Astrocyte (in vitro differentiated cells and primary cell): ENCODE data around the gene MYH9. TPM values are rescaled to one million over a fixed set of nuclear protein-coding genes. Genes with fewer than 3 reads are reported as not detected.
"Not testable (repeated sequence)": the region's sequence is repeated elsewhere in the genome, so short reads cannot be mapped to it uniquely, and the experiment has no call there.

Source experiments
- DNase-seq: peaks from one replicate; pipeline ENCODE4 v3.0.0-alpha.2; 2010; ENCODE audit warnings: low read depth
- FAIRE-seq: peaks from 2 replicates; lab custom pipeline; 2011; peaks lifted over from hg19 to GRCh38; lab: Jason Lieb, UNC
- H2AFZ ChIP-seq: 2 replicates; pipeline ENCODE4 v1.6.0; 2012; ENCODE audit warnings: low read depth, low read length, inconsistent platforms
- H3K27ac ChIP-seq: 2 replicates; pipeline ENCODE4 v1.5.1; 2011; ENCODE audit warnings: low read depth, low read length, inconsistent platforms
- H3K27me3 ChIP-seq: 2 replicates; pipeline ENCODE4 v1.6.0; 2011; ENCODE audit warnings: low read length, inconsistent platforms; ENCODE audit not compliant: insufficient read depth
- H3K36me3 ChIP-seq: 2 replicates; pipeline ENCODE4 v1.5.1; 2011; ENCODE audit warnings: low read length, inconsistent platforms; ENCODE audit not compliant: insufficient read depth
- H3K4me1 ChIP-seq: 2 replicates; pipeline ENCODE4 v1.5.1; 2011; ENCODE audit warnings: low read length, inconsistent platforms; ENCODE audit not compliant: insufficient read depth
- H3K4me2 ChIP-seq: 2 replicates; pipeline ENCODE4 v1.6.0; 2012; ENCODE audit warnings: low read length, inconsistent platforms
- H3K4me3 ChIP-seq: 2 replicates; pipeline ENCODE4 v1.5.1; 2011; ENCODE audit warnings: low read depth, mild to moderate bottlenecking, low read length, inconsistent platforms; ENCODE audit not compliant: insufficient read depth
- H3K79me2 ChIP-seq: 2 replicates; pipeline ENCODE4 v1.6.0; 2012; ENCODE audit warnings: mild to moderate bottlenecking, low read length, inconsistent platforms; ENCODE audit not compliant: insufficient read depth
- H3K9ac ChIP-seq: 2 replicates; pipeline ENCODE4 v1.6.0; 2012; ENCODE audit warnings: mild to moderate bottlenecking, low read length, inconsistent platforms
- H3K9me3 ChIP-seq: 2 replicates; pipeline ENCODE4 v1.5.1; 2012; ENCODE audit warnings: low read depth, mild to moderate bottlenecking, low read length, inconsistent platforms; ENCODE audit not compliant: insufficient read depth
- H4K20me1 ChIP-seq: 2 replicates; pipeline ENCODE4 v1.6.0; 2012; ENCODE audit warnings: low read length, inconsistent platforms; ENCODE audit not compliant: insufficient read depth
- H3K27ac Mint-ChIP-seq: one replicate; pipeline ENCODE4 v1.8.0; 2021; ENCODE audit warnings: mild to moderate bottlenecking, mixed read lengths; ENCODE audit not compliant: unreplicated experiment
- H3K27me3 Mint-ChIP-seq: one replicate; pipeline ENCODE4 v1.8.0; 2021; ENCODE audit warnings: low read depth, mixed read lengths; ENCODE audit not compliant: unreplicated experiment
- H3K36me3 Mint-ChIP-seq: one replicate; pipeline ENCODE4 v1.8.0; 2021; ENCODE audit warnings: low read depth, mixed read lengths; ENCODE audit not compliant: unreplicated experiment
- H3K4me1 Mint-ChIP-seq: one replicate; pipeline ENCODE4 v1.8.0; 2021; ENCODE audit warnings: low read depth, mixed read lengths; ENCODE audit not compliant: unreplicated experiment
- H3K4me3 Mint-ChIP-seq: one replicate; pipeline ENCODE4 v1.8.0; 2021; ENCODE audit warnings: mild to moderate bottlenecking, moderate library complexity, mixed read lengths; ENCODE audit not compliant: unreplicated experiment
- H3K9me3 Mint-ChIP-seq: one replicate; pipeline ENCODE4 v1.8.0; 2021; ENCODE audit warnings: mild to moderate bottlenecking, mixed read lengths; ENCODE audit not compliant: unreplicated experiment
- EZH2 ChIP-seq: IDR thresholded peaks from 2 replicates; pipeline ENCODE4 v1.6.1; 2012; ENCODE audit warnings: mild to moderate bottlenecking, low read length, inconsistent platforms; ENCODE audit not compliant: insufficient read depth
- total RNA-seq: library from RNA; stranded (reverse); gene quantifications from 2 replicates; pipeline ENCODE4 v1.2.1, GENCODE V29; 2021
- TF ChIP-seq, protein P1 (sequence below): IDR thresholded peaks from 2 replicates; pipeline ENCODE4 v1.5.1; 2011; ENCODE audit warnings: low read depth, mild to moderate bottlenecking, inconsistent platforms, low read length, moderate library complexity; ENCODE audit not compliant: insufficient read depth

Gene MYH9
- total RNA-seq, 1 donor from 2014 or later, result 2,278 TPM

DNA sequence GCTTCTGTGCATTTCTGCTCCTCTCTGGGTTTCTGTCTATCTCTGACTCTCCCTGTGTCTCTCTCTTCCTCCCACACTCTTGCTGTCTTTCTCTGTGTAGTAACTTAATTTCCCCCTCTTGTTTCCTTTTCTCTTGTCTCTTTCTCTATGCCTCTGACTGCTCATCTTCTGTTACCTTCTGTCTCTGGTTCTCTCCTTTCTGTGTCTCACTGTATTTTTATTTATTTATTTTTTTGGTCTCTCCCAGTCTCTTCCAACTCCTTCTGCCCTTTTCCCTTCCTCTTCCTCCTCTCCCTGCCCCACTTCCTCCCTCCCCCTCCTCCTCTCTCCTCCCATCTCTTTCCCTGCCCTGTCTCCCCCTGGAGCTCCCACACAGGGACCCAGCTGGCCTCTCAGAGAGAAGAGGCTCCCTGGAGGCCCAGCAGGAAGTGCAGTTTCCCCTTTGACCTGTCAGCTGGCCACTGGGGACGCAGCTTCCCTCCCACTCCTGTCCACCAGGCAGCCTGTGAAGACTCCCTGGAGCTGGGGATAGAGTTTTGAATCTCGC, 38.3 kb upstream of the MYH9 start:
- H3K9me3 Mint-ChIP-seq, result no peaks in the 10 kb centered on the region
- no peaks in the 10 kb centered on the region for H3K27me3 Mint-ChIP-seq
- H3K4me3 Mint-ChIP-seq, result no peak overlapping the region
- H3K4me2 ChIP-seq, result peak overlapping the region; percentile 33
- H3K36me3 Mint-ChIP-seq, result no peaks in the 10 kb centered on the region
- H3K27me3 ChIP-seq, result no peaks in the 10 kb centered on the region
- peaks cover 18% of the 10 kb centered on the region for H3K4me1 Mint-ChIP-seq
- no peak overlapping the region for H3K9ac ChIP-seq
- TF ChIP-seq EZH2, result no peak
- TF ChIP-seq, protein P1, sequence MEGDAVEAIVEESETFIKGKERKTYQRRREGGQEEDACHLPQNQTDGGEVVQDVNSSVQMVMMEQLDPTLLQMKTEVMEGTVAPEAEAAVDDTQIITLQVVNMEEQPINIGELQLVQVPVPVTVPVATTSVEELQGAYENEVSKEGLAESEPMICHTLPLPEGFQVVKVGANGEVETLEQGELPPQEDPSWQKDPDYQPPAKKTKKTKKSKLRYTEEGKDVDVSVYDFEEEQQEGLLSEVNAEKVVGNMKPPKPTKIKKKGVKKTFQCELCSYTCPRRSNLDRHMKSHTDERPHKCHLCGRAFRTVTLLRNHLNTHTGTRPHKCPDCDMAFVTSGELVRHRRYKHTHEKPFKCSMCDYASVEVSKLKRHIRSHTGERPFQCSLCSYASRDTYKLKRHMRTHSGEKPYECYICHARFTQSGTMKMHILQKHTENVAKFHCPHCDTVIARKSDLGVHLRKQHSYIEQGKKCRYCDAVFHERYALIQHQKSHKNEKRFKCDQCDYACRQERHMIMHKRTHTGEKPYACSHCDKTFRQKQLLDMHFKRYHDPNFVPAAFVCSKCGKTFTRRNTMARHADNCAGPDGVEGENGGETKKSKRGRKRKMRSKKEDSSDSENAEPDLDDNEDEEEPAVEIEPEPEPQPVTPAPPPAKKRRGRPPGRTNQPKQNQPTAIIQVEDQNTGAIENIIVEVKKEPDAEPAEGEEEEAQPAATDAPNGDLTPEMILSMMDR, result no peak
- H3K27ac Mint-ChIP-seq, result peak overlapping the region; percentile 73
- peaks cover 21% of the 10 kb centered on the region for H3K4me1 ChIP-seq
- H2AFZ ChIP-seq, result peak overlapping the region; percentile 34
- H4K20me1 ChIP-seq, result no peaks in the 10 kb centered on the region
- no peaks in the 10 kb centered on the region for H3K36me3 ChIP-seq
- H3K27ac ChIP-seq, result peak overlapping the region; percentile 6
- H3K79me2 ChIP-seq, result no peaks in the 10 kb centered on the region
- no peak for FAIRE-seq
- no peak for DNase-seq
- H3K9me3 ChIP-seq, result no peaks in the 10 kb centered on the region
- no peak overlapping the region for H3K4me3 ChIP-seq

- FAIRE-seq, result no peak
- no peak overlapping the region for H3K4me3 Mint-ChIP-seq
- peaks cover 18% of the 10 kb centered on the region for H3K4me1 Mint-ChIP-seq
Observed at GRCh38 chr22:36424901-36425579, 37.3 kb upstream of the MYH9 start.

DNA sequence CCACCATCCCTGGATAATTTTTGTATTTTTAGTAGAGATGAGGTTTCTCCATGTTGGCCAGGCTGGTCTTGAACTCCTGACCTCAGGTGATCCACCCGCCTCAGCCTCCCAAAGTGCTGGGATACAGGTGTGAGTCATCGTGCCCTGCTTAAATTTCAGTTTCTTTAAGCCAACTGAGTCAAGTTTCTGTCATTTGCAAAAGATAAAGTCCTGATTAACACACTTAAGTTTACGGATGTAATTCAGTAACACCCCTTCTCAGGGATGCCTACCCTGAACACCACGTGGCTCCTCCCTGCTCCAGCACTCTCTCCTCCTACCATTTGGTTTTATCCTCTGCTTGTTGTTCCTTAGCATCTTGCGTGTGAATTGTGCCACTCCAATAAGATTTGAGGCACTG, 36.7 kb upstream of the MYH9 start:
- H3K4me3 ChIP-seq, H3K36me3 ChIP-seq, H3K36me3 Mint-ChIP-seq, H2AFZ ChIP-seq, H3K4me3 Mint-ChIP-seq, FAIRE-seq, H3K4me2 ChIP-seq, H4K20me1 ChIP-seq, H3K27me3 ChIP-seq, H3K27ac ChIP-seq, H3K9ac ChIP-seq, H3K9me3 Mint-ChIP-seq, H3K27me3 Mint-ChIP-seq, H3K79me2 ChIP-seq, H3K9me3 ChIP-seq: not testable (repeated sequence)
- DNase-seq, result peak; percentile 56
- peaks cover 20% of the 10 kb centered on the region for H3K4me1 Mint-ChIP-seq
- H3K27ac Mint-ChIP-seq, result peak overlapping the region; percentile 67
- H3K4me1 ChIP-seq, result peaks cover 18% of the 10 kb centered on the region

More at GRCh38 chr22:36424901-36425579, 37.3 kb upstream of the MYH9 start:
- no peaks in the 10 kb centered on the region for H3K27me3 ChIP-seq
- H3K79me2 ChIP-seq, result no peaks in the 10 kb centered on the region
- no peaks in the 10 kb centered on the region for H3K9me3 ChIP-seq
- Mint-ChIP-seq H3K27me3 (no peaks in the 10 kb centered on the region), H3K27ac (peak overlapping the region; percentile 67), H3K9me3 (no peaks in the 10 kb centered on the region), H3K36me3 (no peaks in the 10 kb centered on the region)
- no peaks in the 10 kb centered on the region for H4K20me1 ChIP-seq
- no peaks in the 10 kb centered on the region for H3K36me3 ChIP-seq
- no peak overlapping the region for H2AFZ ChIP-seq
- H3K4me1 ChIP-seq, result peaks cover 17% of the 10 kb centered on the region
- TF ChIP-seq, protein P1, result no peak
- TF ChIP-seq EZH2, result no peak
- H3K9ac ChIP-seq, result no peak overlapping the region
- H3K4me3 ChIP-seq, result no peak overlapping the region
- no peak for DNase-seq
- H3K4me2 ChIP-seq, result no peak overlapping the region
- no peak overlapping the region for H3K27ac ChIP-seq
